Upper lobe of right lung (tissue), 1 donor: ENCODE measurements around the gene LHFPL6. TPM values are rescaled to one million over a fixed set of nuclear protein-coding genes. Genes with fewer than 3 reads are reported as not detected.

Source experiments
- ATAC-seq: fragments of 200-7000 bp; cut with Tn5 transposase; one replicate; pipeline ENCODE4 v1.9.1; 2020; ENCODE audit warnings: mild to moderate bottlenecking, moderate library complexity
- DNase-seq: peaks from one replicate; pipeline ENCODE4 v3.0.0-alpha.2; 2020
- H3K27ac ChIP-seq: fragments of 200-600 bp; one replicate; pipeline ENCODE4 v1.8.0; 2022
- H3K27me3 ChIP-seq: fragments of 200-600 bp; one replicate; pipeline ENCODE4 v1.8.0; 2022; ENCODE audit warnings: mild to moderate bottlenecking
- H3K36me3 ChIP-seq: fragments of 200-600 bp; one replicate; pipeline ENCODE4 v1.8.0; 2022
- H3K4me1 ChIP-seq: fragments of 200-600 bp; one replicate; pipeline ENCODE4 v1.8.0; 2022
- H3K4me3 ChIP-seq: fragments of 200-600 bp; one replicate; pipeline ENCODE4 v1.8.0; 2022; ENCODE audit warnings: mild to moderate bottlenecking
- H3K9me3 ChIP-seq: fragments of 200-600 bp; one replicate; pipeline ENCODE4 v1.8.0; 2022
- intact Hi-C: fragments of 100-400 bp; cut with DNase I; formaldehyde crosslinking; loops from one replicate; pipeline ENCODE4 v1.11.0; 2022
- total RNA-seq: library from RNA; stranded (reverse); fragmentation: NEBNext Ultra II Directional; extraction: Animal tissue kit (Norgen Biotek cat#: 25700); gene quantifications from one replicate; pipeline ENCODE4 v1.2.1, GENCODE V29; 2021
- TF ChIP-seq, protein P1 (sequence below): fragments of 200-600 bp; IDR thresholded peaks from one replicate; pipeline ENCODE4 v1.8.0; 2022; ENCODE audit warnings: antibody characterized with exemption
- donor health status: DM: no; HTN: yes; CAD: no; lungs with severe emphysema.

The LHFPL6 gene
- total RNA-seq, 1 donor from 2014 or later, result 80.0 TPM

DNA sequence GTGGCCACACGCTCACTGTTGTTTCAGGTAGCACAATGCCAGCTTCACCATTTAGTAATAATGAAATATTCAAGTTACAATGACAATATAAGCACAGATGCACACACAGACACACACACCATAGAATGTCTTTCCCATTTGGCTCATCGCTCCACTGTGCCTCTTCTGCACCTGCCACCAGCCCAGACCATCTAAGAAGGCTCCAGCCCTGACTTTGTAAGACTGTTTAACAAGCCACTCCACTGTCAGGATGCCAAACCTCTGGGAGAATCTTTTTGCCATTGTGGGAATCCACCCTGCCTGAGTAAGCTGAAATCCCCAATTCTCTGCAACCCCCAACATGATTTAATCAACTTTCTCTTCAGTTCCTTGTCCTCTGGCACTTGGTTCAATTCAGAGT, 60.6 kb downstream of the LHFPL6 start:
- Histone ChIP-seq H3K4me3 (no peak overlapping the region), H3K9me3 (no peaks in the 10 kb centered on the region), H3K27me3 (no peaks in the 10 kb centered on the region), H3K27ac (no peak overlapping the region), H3K4me1 (no peaks in the 10 kb centered on the region), H3K36me3 (no peaks in the 10 kb centered on the region)
- DNase-seq, result no peak
- intact Hi-C loops, result no loop called here
- ATAC-seq, result no peak
- TF ChIP-seq, protein P1, sequence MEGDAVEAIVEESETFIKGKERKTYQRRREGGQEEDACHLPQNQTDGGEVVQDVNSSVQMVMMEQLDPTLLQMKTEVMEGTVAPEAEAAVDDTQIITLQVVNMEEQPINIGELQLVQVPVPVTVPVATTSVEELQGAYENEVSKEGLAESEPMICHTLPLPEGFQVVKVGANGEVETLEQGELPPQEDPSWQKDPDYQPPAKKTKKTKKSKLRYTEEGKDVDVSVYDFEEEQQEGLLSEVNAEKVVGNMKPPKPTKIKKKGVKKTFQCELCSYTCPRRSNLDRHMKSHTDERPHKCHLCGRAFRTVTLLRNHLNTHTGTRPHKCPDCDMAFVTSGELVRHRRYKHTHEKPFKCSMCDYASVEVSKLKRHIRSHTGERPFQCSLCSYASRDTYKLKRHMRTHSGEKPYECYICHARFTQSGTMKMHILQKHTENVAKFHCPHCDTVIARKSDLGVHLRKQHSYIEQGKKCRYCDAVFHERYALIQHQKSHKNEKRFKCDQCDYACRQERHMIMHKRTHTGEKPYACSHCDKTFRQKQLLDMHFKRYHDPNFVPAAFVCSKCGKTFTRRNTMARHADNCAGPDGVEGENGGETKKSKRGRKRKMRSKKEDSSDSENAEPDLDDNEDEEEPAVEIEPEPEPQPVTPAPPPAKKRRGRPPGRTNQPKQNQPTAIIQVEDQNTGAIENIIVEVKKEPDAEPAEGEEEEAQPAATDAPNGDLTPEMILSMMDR, result no peak

DNA sequence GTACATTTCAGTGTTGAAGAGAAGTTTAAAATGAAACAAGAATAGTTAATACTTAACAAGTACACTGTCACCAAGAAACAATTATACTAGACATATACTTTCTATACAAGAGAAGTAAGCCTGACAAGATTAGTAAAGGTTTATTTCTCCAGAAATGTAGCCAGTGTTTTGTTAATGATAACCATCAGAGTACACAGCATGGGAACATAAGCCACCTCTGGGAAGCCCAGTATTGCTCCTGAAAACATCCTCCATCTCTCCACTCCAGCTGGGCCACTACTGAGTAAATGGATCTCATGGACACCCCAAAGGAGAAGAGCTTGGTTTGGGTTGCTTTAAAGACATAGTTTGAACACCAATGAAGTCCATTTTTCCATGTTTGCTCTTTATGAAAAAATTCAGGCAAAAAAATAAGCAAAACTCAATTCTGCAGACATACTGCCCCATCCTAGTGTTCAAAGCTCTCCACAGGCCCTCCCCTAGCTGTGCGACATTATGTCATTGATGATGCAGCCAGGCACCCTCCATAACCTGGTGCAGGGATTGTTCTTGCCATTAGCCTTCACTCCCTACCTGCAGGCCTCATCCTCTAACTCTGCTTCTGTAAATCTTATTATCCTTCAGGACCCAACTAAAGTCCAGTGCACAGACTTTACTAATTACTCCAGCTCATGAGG, 61.9 kb downstream of the LHFPL6 start:
- Histone ChIP-seq H3K36me3 (no peaks in the 10 kb centered on the region), H3K27ac (no peak overlapping the region), H3K4me3 (no peak overlapping the region), H3K9me3 (no peaks in the 10 kb centered on the region), H3K4me1 (no peaks in the 10 kb centered on the region), H3K27me3 (no peaks in the 10 kb centered on the region)
- intact Hi-C loops, result no loop called here
- DNase-seq (no peak), ATAC-seq (no peak)
- TF ChIP-seq, protein P1, result no peak

DNA sequence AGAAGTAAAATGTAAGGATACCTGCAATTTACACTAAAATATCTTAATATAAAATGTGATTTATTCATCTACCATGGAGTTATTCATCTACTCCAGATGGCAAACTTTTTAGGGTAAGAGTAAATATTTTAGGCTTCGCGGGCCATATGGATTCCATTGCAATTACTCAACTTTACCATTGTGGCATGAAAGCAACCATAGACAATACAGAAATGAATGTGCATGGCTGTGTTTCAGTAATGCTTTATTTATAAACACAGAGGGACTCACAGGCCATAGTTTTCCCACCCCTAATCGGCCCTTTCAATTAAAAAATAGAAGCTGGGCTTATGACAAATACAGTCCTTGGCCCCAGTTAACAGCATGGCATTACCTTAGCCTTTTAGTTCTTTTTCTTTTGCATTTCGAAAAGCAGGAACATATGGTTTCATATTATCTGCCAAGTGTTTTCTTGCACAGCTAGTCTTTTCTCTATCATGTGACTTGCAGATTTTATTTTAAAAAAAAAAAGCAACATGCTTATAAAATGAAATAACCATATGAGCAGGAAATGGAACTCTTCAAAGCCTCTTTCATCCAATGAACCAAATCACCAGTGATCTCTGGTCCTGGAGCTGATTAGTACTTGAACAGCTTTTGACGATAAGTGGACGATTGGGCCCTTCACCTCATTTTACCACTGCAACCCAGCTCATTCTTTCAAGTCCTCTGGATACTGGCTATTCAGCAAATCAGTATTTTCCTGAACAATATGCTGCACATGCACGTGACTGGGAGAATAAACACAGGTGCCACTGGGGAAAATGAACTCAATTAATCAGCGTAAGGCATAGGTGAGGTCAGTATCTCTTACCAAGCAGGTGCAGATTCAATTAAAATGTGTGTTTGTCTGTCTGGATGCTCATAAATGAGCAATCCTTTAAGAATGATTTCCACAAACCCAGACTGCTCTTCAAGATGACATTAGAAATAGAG, 63.9 kb downstream of the LHFPL6 start:
- H3K27me3 ChIP-seq, result no peaks in the 10 kb centered on the region
- TF ChIP-seq, protein P1, result no peak
- intact Hi-C loops, result no loop called here
- no peak for DNase-seq
- H3K9me3 ChIP-seq, result no peaks in the 10 kb centered on the region
- H3K4me3 ChIP-seq, result no peak overlapping the region
- H3K4me1 ChIP-seq, result no peaks in the 10 kb centered on the region
- H3K36me3 ChIP-seq, result no peaks in the 10 kb centered on the region
- no peak overlapping the region for H3K27ac ChIP-seq
- ATAC-seq, result no peak

DNA sequence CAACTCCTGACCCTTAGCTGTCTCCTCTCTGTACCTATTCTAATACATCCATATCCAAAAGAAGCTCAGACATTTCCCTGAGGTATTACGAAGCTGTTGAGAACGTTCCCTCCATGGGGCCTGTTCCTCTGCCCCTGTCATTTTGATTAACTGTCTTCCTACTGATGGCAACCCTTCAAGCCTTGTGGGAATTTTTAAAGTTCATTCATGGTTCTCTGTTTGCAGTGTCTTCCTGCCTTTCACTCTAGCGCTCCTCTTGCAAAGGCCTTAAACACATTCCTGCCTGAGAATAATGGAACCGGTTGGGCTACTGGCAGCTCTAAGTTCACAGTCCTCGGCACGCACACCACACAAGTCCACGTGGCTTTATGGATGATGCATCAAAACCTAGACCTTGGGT, 66.1 kb downstream of the LHFPL6 start:
- TF ChIP-seq, protein P1, result no peak
- no peaks in the 10 kb centered on the region for H3K27me3 ChIP-seq
- H3K9me3 ChIP-seq, result no peaks in the 10 kb centered on the region
- no peak overlapping the region for H3K27ac ChIP-seq
- no peaks in the 10 kb centered on the region for H3K4me1 ChIP-seq
- no peaks in the 10 kb centered on the region for H3K36me3 ChIP-seq
- no peak for DNase-seq
- ATAC-seq, result no peak
- H3K4me3 ChIP-seq, result no peak overlapping the region
- intact Hi-C loops, result no loop called here

DNA sequence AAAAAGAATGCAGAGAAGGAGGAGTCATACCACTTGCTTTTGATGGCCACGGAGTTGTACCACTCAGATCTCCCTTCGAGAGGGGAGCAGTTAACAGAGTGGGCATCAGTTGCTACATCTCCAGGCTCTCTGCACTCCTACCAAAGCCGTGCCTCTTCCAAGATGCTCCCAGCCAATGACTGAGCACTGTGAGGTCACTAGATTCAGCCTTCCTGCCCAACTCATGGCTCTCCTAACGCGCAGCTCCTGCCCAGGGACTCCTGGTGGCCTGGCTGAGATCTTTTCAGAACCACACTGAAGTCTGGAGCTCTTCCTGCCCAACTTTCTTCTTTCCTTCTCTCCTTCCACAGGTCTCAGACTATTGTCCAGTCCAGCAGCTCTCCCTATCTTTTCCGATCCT, 66.7 kb downstream of the LHFPL6 start:
- no peak for ATAC-seq
- TF ChIP-seq, protein P1, result no peak
- Histone ChIP-seq H3K27me3 (no peaks in the 10 kb centered on the region), H3K4me1 (no peaks in the 10 kb centered on the region), H3K27ac (no peak overlapping the region), H3K9me3 (no peaks in the 10 kb centered on the region), H3K4me3 (no peak overlapping the region), H3K36me3 (no peaks in the 10 kb centered on the region)
- no peak for DNase-seq
- intact Hi-C loops, result no loop called here
